Urinary bladder (tissue), 4 donors: ENCODE results near the gene PTPRA. TPM values are rescaled to one million over a fixed set of nuclear protein-coding genes. Genes with fewer than 3 reads are reported as not detected.
"Not testable (repeated sequence)": the region's sequence is repeated elsewhere in the genome, so short reads cannot be mapped to it uniquely, and the experiment has no call there.

Source experiments
- DNase-seq: peaks from one replicate; pipeline ENCODE4 v3.0.0-alpha.2; 2015; ENCODE audit errors: extremely low spot score
- H3K27ac ChIP-seq: one replicate; pipeline ENCODE4 v1.5.1; 2013; ENCODE audit warnings: low read depth, mild to moderate bottlenecking, moderate library complexity
- H3K36me3 ChIP-seq: one replicate; pipeline ENCODE4 v1.6.1; 2013; ENCODE audit warnings: mild to moderate bottlenecking, moderate library complexity; ENCODE audit not compliant: insufficient read depth
- H3K4me1 ChIP-seq: one replicate; pipeline ENCODE4 v1.6.1; 2013; ENCODE audit warnings: mild to moderate bottlenecking, moderate library complexity; ENCODE audit not compliant: insufficient read depth
- H3K4me3 ChIP-seq: one replicate; pipeline ENCODE4 v1.5.1; 2013; ENCODE audit warnings: low read depth, low read length
- WGBS: extraction: QIAGEN DNeasy Blood & Tissue Kit; methylation state at CpG from one replicate; pipeline ENCODE4 v1.1.7; 2013; 5-methylcytosine and 5-hydroxymethylcytosine counted together
- polyA plus RNA-seq: library from polyadenylated mRNA; stranded (reverse); fragments of 200-250 nt; gene quantifications from one replicate; pipeline ENCODE4 v1.2.3, GENCODE V29; 2013
- total RNA-seq: library from RNA; depleted of rRNA; stranded (reverse); fragments of >200 nt; gene quantifications from one replicate; pipeline ENCODE4 v1.2.3, GENCODE V29; 2014
- donor health status: healthy with polysubstance abuse.
- donor health status: healthy.

Gene PTPRA
- total and polyA plus RNA-seq, 2 donors = 52.6 to 139 TPM

DNA sequence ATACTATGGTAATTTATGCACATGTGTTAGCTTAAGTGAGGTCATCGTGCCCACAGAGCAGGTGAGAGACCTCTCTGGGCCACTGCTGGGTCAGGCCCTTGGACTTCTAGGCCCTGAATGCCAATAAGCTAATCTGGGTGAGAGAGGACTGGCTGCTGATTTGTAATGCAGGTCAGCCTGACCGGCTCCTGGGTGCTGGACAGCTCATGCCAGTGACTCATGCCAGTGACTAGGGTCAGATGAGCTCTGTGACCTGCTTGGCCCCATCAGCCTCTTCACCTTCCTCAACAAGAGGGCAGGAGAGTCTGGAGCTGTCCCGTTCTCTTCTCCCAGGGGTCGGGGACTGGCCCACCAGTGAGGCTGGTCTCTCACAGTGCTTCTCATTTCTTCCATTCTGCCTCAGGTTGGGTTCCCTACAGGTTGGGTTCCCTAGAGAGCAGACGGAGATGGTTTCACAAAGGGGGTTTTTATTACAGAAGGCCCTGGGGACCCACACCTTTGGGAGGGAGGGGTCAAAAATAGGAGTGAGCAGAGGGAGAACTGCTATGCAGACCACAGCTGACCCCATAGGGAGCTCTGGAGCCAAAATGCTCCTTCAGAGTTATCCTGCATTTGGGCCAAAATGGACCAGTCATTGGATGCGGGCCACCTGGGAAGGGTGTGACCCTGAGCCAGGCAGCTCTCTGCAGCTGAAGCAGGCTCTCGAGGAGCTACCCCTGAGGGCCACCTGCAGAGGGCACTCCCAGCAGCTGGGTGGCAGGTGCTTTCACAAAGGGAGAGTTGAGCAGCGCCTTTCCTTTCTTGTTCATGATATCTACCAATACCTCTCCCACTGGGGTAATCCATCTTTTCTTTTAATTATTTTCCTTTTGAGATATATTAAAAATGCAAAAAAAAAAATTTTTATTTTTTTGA is 196.0 kb downstream of the PTPRA start:
- Histone ChIP-seq H3K36me3 (no peaks in the 10 kb centered on the region), H3K4me1 (no peaks in the 10 kb centered on the region), H3K27ac (no peak overlapping the region), H3K4me3 (no peak overlapping the region)
- 84% methylated on average over 8 of the region's 8 CpGs for WGBS
- DNase-seq = no peak

DNA sequence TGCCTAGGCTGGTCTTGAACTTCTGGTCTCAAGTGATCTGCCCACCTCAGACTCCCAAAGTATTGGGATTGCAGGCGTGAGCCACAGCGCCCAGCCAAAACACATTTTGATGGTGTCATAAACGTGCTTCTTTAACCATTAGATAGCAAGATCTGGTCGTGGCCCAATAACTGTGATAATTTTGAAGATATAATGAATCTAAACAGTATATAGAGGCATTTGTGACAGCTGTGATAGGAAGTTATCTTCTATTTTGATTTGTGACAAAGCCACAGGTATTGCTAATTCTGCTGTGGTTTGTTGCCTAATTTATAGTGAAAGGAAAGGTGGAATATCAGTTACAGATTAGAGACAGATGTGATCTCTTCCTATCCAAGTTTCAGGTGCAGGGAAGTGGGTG is 197.4 kb downstream of the PTPRA start:
- Histone ChIP-seq H3K4me3 (no peak overlapping the region), H3K36me3 (no peaks in the 10 kb centered on the region), H3K27ac (no peak overlapping the region), H3K4me1 (no peaks in the 10 kb centered on the region)
- no peak for DNase-seq
- 87% methylated on average over 4 of the region's 4 CpGs for WGBS

DNA sequence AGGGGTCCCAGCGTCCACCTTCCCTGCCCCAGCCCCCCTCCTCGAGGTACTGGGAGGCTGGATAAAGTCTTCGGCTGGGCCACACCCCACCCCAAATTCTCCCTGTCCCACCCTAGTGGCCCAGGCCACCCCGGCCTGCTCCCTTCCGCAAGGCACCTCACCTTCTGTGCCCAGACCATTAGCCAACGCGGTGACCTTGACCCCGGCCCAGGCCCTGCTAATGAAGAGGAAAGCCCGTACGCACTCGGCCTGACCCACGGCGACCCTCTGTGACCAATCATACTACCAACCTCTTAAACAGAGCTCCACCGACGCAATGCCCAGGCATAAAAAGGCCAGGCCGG is 198.0 kb downstream of the PTPRA start:
- no peak overlapping the region for H3K27ac ChIP-seq
- peak overlapping the region; percentile 73 for H3K4me3 ChIP-seq
- H3K4me1 ChIP-seq = no peaks in the 10 kb centered on the region
- H3K36me3 ChIP-seq = no peaks in the 10 kb centered on the region
- WGBS = 80% methylated on average over 16 of the region's 16 CpGs
- DNase-seq = no peak

DNA sequence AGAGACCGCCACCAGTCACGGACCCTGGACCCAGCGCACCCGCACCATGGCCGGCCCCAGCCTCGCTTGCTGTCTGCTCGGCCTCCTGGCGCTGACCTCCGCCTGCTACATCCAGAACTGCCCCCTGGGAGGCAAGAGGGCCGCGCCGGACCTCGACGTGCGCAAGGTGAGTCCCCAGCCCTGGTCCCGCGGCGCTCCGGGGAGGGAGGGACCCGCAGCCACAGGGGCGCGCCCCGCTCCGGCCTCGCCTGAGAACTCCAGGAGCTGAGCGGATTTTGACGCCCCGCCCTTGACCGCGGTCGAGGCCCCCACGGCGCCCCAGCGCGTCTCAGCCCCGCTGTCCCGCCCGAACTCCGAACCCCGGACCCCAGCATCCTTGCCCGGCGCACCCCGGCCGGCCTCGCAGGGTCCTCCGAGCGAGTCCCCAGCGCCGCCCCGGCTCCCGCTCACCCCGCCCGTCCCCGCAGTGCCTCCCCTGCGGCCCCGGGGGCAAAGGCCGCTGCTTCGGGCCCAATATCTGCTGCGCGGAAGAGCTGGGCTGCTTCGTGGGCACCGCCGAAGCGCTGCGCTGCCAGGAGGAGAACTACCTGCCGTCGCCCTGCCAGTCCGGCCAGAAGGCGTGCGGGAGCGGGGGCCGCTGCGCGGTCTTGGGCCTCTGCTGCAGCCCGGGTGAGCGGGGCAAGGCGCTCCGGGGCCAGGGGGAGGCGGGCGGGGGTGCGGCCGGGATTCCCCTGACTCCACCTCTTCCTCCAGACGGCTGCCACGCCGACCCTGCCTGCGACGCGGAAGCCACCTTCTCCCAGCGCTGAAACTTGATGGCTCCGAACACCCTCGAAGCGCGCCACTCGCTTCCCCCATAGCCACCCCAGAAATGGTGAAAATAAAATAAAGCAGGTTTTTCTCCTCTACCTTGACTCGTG is 198.6 kb downstream of the PTPRA start, which contains the start of gene OXT:
TSS of gene OXT (plus strand) at position 11 of the 920 bp plus-strand sequence. CDS start at position 47, 36 bp downstream.
- Histone ChIP-seq H3K4me3 (peak within 1 kb of the TSS; percentile 73), H3K4me1 (no peaks in the 10 kb centered on the region), H3K27ac (no peak within 1 kb of the TSS), H3K36me3 (no peaks in the 10 kb centered on the region)
- DNase-seq = no peak
- 10% methylated on average over 95 of the region's 95 CpGs for WGBS

DNA sequence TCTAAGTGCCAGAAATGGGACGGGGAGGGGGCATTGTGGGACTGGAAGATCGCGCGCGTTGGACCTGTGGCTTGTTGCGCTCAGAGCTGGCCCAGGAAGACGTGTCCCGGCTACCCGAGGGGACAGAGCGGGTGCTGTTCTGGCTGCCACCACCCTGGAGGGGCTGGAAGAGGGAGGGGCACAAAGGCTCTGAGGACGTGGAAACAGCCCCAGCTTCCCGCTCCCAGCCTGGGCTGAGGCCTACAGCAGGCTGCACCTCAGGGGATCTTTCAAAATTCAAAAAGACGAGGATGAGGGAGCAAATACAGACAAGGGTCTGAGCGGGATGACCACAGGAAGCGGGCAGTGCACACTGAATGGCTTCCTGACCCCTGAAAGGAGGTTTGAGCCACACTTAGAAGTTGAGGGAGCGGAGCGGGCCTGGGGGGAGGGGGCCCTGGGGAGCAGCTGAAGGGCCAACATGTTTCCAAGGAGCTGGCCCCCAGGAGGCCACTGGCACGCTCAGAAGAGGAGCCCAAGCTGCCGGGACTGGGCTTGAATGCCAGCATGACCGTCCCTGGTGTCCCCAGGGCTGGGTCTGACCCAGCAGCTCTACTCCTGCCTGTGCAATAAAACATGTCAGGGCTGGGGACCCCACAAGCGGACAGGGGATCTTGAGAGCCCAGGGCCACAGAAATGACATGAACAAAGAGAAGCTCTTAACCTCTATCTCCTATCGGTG is 199.4 kb downstream of the PTPRA start:
- Histone ChIP-seq H3K36me3 (no peaks in the 10 kb centered on the region), H3K4me1 (no peaks in the 10 kb centered on the region), H3K4me3 (peak overlapping the region; percentile 73), H3K27ac (no peak overlapping the region)
- DNase-seq = no peak
- WGBS = 74% methylated on average over 22 of the region's 22 CpGs

DNA sequence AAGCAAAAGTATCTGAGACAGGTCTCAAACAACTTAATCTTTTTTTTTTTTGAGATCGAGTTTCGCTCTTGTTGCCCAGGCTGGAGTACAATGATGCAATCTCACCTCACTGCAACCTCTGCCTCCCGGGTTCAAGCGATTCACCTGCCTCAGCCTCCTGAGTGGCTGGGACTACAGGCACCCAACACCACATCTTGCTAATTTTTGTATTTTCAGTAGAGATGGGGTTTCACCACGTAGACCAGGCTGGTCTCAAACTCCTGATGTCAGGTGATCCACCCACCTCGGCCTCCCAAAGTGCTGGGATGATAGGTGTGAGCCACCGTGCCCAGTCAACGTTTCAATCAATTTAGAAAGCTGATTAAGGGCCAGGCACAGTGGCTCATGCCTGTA is 200.0 kb downstream of the PTPRA start:
- not testable (repeated sequence) for H3K4me3 ChIP-seq, DNase-seq, H3K27ac ChIP-seq, H3K4me1 ChIP-seq, H3K36me3 ChIP-seq
- 92% methylated on average over 8 of the region's 8 CpGs for WGBS

DNA sequence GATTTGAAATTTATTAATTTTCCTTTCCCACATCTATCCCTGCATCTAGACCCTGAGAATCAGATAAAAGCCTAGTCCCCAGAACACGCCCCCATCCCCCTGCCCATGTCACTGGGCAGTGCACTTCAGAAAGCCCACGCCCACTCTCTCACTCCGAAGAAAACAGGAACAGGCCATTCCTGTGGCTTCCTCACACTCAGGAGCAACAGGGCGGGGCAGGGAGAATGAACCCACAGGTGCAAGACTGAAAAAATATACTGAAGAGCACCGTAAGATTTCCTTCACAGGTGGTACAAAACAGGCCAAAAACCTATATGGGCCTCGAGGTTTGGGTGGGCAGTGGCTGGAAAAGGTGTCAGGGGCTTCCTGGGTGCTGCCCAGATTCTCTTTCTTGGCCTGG is 201.5 kb downstream of the PTPRA start:
- Histone ChIP-seq H3K27ac (no peak overlapping the region), H3K4me3 (no peak overlapping the region), H3K36me3 (no peaks in the 10 kb centered on the region), H3K4me1 (no peaks in the 10 kb centered on the region)
- no peak for DNase-seq
- 74% methylated on average over 6 of the region's 6 CpGs for WGBS

DNA sequence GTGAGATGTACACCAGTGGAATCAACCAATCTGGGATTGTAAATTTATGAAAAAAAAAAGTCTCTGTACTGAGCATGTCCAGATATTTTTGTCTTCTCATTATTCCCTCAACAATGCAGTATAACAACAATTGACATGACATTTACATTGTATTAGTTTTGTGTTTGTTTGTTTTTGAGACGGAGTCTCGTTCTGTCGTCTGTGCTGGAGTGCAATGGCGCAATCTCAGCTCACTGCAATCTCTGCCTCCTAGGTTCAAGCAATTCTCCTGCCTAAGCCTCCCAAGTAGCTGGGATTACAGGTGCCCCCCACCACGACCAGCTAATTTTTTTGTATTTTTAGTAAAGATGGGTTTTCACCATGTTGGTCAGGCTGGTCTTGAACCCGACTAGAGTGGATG is 202.0 kb downstream of the PTPRA start:
- 79% methylated on average over 6 of the region's 6 CpGs for WGBS
- H3K36me3 ChIP-seq = not testable (repeated sequence)

DNA sequence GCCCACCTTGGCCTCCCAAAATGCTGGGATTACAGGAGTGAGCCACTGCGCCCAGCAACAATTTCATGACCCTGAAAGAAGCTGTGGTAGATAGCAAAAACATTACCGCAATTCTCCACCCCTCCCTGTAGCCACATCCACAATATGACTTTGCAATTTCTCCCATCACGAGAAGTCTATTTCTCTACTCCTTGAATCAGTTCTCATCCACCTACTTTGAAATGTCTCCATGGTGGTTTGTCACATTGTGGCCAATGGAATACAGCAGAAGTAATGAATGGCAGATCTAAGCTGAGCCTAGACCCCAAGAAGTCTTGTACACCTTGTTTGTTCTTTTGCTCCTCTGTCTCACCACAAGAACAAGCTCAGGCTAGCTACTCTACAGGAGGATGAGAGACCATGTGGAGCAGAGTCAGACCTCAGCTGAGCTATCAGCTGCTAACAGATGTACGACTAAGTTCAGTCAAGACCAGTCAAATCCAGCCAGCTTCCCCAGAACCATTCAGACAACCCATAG is 204.4 kb downstream of the PTPRA start:
- no peak overlapping the region for H3K4me3 ChIP-seq
- H3K36me3 ChIP-seq = no peaks in the 10 kb centered on the region
- WGBS = 76% methylated on average over 4 of the region's 4 CpGs
- no peaks in the 10 kb centered on the region for H3K4me1 ChIP-seq
- H3K27ac ChIP-seq = no peak overlapping the region
- no peak for DNase-seq

More for the DNA sequence above, 202.0 kb downstream of the PTPRA start:
- H3K27ac ChIP-seq, H3K4me1 ChIP-seq, H3K4me3 ChIP-seq, DNase-seq: not testable (repeated sequence)

DNA sequence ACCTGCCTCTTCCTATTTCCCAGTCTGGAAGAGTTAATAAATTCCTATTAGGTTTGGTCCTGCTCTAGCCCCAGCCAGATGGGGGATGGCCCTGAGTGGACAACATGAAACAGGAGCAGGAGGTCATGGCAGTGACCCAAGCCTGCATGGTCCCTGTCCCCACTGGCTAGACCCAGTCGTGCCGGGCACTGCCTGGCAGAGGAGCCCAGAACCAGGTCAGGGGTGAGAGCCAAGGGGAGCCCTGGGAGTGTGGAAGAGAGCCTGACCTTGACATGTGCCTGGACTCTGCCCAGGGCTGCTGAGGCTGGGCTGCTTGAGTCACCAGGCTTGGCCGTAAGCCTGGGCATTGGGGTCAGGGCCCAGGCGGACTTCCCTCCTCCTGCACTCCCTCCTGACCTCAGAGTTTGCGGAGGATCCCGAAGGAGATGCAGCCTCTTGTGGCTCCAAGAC is 207.7 kb downstream of the PTPRA start:
- 60% methylated on average over 6 of the region's 6 CpGs for WGBS
- H3K4me1 ChIP-seq = no peaks in the 10 kb centered on the region
- H3K36me3 ChIP-seq = no peaks in the 10 kb centered on the region
- no peak overlapping the region for H3K4me3 ChIP-seq
- no peak for DNase-seq
- no peak overlapping the region for H3K27ac ChIP-seq

DNA sequence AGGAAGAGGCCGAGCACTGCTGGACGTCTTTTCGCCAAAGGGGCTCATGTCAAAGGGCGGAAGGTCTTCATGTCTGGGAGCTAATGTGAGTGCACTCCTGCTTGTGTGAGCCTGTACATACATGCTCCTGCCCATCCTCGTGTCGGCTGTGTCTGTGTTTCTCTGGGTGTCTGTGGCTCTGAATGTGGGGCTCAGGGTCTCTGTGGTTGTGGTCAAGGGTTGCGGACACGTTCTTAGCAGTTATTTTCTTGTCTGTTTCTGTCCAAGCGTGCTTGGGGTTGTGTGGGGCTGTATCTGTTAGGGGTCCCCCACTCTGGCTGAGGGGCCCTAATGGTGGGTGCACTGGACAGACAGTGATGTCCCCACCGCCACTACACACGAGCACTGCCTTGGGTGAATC is 208.4 kb downstream of the PTPRA start:
- H3K4me3 ChIP-seq = no peak overlapping the region
- WGBS = 91% methylated on average over 11 of the region's 11 CpGs
- H3K27ac ChIP-seq = no peak overlapping the region
- no peaks in the 10 kb centered on the region for H3K36me3 ChIP-seq
- H3K4me1 ChIP-seq = no peaks in the 10 kb centered on the region
- no peak for DNase-seq

DNA sequence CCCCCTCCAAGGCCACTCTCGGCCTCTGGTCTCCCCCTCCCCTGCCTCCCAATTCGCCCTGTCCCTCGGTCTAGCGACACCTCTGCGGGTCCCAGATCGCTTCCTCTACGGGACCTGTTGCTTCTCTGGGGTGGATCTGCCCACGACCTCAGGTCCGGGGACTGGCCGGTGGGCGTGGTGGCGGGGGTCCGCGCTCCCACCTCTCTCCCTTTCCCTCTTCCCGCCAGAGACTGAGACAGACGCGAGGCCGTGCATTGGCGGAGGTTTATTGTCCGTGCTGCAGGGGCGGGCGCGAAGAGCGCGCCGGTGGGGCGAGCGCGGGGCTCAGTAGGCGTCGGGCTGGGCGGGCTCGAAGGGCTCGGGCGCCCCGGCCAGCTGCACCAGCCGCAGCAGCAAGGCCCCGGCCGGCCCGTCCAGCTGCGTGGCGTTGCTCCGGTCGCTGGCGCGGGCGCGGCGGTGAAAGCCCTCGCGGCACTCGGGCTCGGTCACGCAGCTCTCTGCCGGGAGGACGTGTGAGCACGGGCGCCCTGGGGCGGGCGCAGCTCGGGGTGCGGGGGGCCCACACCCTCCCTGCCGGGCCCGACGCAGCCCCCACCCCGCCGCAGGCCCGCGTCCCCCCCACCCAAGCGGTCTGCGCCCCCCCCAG is 209.1 kb downstream of the PTPRA start:
- peak overlapping the region; percentile 38 for H3K4me3 ChIP-seq
- WGBS = 3% methylated on average over 71 of the region's 71 CpGs
- DNase-seq = no peak
- no peak overlapping the region for H3K27ac ChIP-seq
- no peaks in the 10 kb centered on the region for H3K4me1 ChIP-seq
- no peaks in the 10 kb centered on the region for H3K36me3 ChIP-seq
